Calu3 (cell line): ENCODE measurements around the gene SERTM1. TPM values are rescaled to one million over a fixed set of nuclear protein-coding genes. Genes with fewer than 3 reads are reported as not detected.

ENCODE experiments used
- BruUV-seq: library from RNA; stranded (reverse); fragments of 400-500 nt; replicated peaks from 2 replicates; lab custom pipeline; 2021; lab: Mats Ljungman, UMichigan
- CTCF ChIA-PET: fragments of 300-600 bp; sonication (Branson Sonifier 250); formaldehyde crosslinking; loops from one replicate; lab custom pipeline; 2022; ENCODE audit warnings: antibody characterized with exemption; lab: Charles Lee
- DNase-seq: peaks from one replicate; pipeline ENCODE4 v3.0.0; 2022
- H3K27ac Mint-ChIP-seq: one replicate; pipeline ENCODE4 v1.8.0; 2022; ENCODE audit warnings: mixed read lengths; ENCODE audit not compliant: unreplicated experiment
- H3K27me3 Mint-ChIP-seq: one replicate; pipeline ENCODE4 v1.8.0; 2022; ENCODE audit warnings: mixed read lengths; ENCODE audit not compliant: unreplicated experiment
- H3K36me3 Mint-ChIP-seq: one replicate; pipeline ENCODE4 v1.8.0; 2022; ENCODE audit warnings: mild to moderate bottlenecking, moderate library complexity, mixed read lengths; ENCODE audit not compliant: insufficient read depth, unreplicated experiment
- H3K4me1 Mint-ChIP-seq: one replicate; pipeline ENCODE4 v1.8.0; 2022; ENCODE audit warnings: mild to moderate bottlenecking, low read depth, mixed read lengths; ENCODE audit not compliant: unreplicated experiment
- H3K4me3 Mint-ChIP-seq: one replicate; pipeline ENCODE4 v1.8.0; 2022; ENCODE audit warnings: mild to moderate bottlenecking, low read depth, moderate library complexity, mixed read lengths; ENCODE audit not compliant: unreplicated experiment
- H3K9me3 Mint-ChIP-seq: one replicate; pipeline ENCODE4 v1.8.0; 2022; ENCODE audit warnings: low read depth, mixed read lengths; ENCODE audit not compliant: unreplicated experiment
- intact Hi-C: fragments of 100-400 bp; cut with micrococcal nuclease; formaldehyde crosslinking; loops from one replicate; pipeline ENCODE4 v1.10.0; 2022; ENCODE audit not compliant: unreplicated experiment
- total RNA-seq: library from RNA; stranded (reverse); gene quantifications from 2 replicates; pipeline ENCODE4 v1.2.3, GENCODE V29; 2022
- TF ChIP-seq, protein P1 (sequence below): fragments of 200-600 bp; IDR thresholded peaks from one replicate; pipeline ENCODE4 v1.8.0; 2022; ENCODE audit warnings: antibody characterized with exemption; ENCODE audit not compliant: unreplicated experiment

SERTM1 gene
- total RNA-seq, 1 experiment from 2014 or later = not detected

GRCh38 chr13:36715841-36716240, 42.0 kb downstream of the SERTM1 start:
- no peak for DNase-seq

DNA sequence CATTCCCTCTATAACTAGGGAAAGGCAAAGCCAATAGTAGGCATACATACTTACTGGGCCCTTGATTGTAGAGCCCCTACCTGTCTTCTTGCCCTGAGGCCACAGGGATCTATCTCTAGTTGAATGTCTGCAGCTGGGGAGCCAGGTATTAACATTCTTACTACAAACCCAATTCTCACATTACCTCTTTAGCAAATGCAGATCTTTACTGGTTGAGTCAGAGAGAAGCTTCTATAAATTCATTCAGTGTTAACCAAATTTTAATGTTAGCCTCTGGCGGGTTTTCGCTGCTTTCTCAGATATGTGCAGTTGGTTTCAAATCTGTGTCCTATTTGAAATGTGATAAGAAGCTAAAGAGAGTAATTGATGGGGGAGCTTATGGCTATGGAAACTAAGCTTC, 43.2 kb downstream of the SERTM1 start:
- TF ChIP-seq, protein P1, sequence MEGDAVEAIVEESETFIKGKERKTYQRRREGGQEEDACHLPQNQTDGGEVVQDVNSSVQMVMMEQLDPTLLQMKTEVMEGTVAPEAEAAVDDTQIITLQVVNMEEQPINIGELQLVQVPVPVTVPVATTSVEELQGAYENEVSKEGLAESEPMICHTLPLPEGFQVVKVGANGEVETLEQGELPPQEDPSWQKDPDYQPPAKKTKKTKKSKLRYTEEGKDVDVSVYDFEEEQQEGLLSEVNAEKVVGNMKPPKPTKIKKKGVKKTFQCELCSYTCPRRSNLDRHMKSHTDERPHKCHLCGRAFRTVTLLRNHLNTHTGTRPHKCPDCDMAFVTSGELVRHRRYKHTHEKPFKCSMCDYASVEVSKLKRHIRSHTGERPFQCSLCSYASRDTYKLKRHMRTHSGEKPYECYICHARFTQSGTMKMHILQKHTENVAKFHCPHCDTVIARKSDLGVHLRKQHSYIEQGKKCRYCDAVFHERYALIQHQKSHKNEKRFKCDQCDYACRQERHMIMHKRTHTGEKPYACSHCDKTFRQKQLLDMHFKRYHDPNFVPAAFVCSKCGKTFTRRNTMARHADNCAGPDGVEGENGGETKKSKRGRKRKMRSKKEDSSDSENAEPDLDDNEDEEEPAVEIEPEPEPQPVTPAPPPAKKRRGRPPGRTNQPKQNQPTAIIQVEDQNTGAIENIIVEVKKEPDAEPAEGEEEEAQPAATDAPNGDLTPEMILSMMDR = no peak
- intact Hi-C loops = no loop called here
- no peak overlapping the region for H3K27ac Mint-ChIP-seq
- BruUV-seq = no TSS peak
- peaks cover 31% of the 10 kb centered on the region for H3K27me3 Mint-ChIP-seq
- no peaks in the 10 kb centered on the region for H3K4me1 Mint-ChIP-seq
- CTCF ChIA-PET = interaction anchor here (0.5 kb wide), 1 partner anchor 141 kb away, joined by 5 read pairs; no protein-coding TSS in a partner anchor
- H3K36me3 Mint-ChIP-seq = no peaks in the 10 kb centered on the region
- peaks cover 2% of the 10 kb centered on the region for H3K9me3 Mint-ChIP-seq
- no peak overlapping the region for H3K4me3 Mint-ChIP-seq
- DNase-seq = no peak

More at GRCh38 chr13:36715841-36716240, 42.0 kb downstream of the SERTM1 start:
- Mint-ChIP-seq H3K36me3 (no peaks in the 10 kb centered on the region), H3K4me3 (no peak overlapping the region), H3K27me3 (peaks cover 41% of the 10 kb centered on the region), H3K27ac (no peak overlapping the region), H3K4me1 (no peaks in the 10 kb centered on the region), H3K9me3 (peaks cover 7% of the 10 kb centered on the region)
- BruUV-seq = no TSS peak
- TF ChIP-seq, protein P1 = no peak
- intact Hi-C loops = no loop called here
- CTCF ChIA-PET = no interaction called here

DNA sequence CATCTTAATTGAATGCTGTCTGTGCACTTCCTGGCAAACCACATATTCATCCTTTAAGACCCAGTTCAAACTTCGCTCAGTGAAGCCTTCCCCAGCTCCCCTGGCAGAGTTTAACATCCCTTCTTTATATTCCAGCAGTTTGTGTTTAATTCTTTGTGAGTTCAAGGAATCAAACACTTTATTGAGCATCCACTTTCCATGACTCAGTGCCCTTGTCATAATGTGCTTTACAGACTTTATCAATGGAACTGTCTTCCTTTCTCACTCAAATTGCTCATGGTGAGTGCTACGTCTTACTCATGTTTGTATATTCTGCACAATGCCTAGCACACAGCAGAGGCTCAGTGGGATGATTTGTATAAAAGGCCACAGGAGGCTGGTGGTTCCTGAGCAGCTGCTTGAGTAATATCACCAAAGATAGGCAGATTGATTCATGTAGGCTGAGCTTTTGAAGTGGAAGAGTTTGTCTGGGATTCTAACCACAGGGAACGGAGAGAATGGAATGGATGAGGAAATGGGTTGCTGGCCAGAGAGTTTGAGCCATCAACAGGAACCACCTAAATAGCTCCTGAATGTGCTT, 44.2 kb downstream of the SERTM1 start:
- no TSS peak for BruUV-seq
- Mint-ChIP-seq H3K27me3 (peaks cover 24% of the 10 kb centered on the region), H3K4me1 (no peaks in the 10 kb centered on the region), H3K36me3 (no peaks in the 10 kb centered on the region), H3K27ac (no peak overlapping the region), H3K9me3 (no peaks in the 10 kb centered on the region), H3K4me3 (no peak overlapping the region)
- CTCF ChIA-PET = no interaction called here
- no peak for DNase-seq
- intact Hi-C loops = no loop called here
- TF ChIP-seq, protein P1 = no peak

GRCh38 chr13:36718686-36719085, 44.9 kb downstream of the SERTM1 start:
- no peaks in the 10 kb centered on the region for H3K36me3 Mint-ChIP-seq
- no peak overlapping the region for H3K4me3 Mint-ChIP-seq
- intact Hi-C loops = no loop called here
- CTCF ChIA-PET = interaction anchor here (0.7 kb wide), 1 partner anchor 18 kb away, joined by 3 read pairs; no protein-coding TSS in a partner anchor
- H3K9me3 Mint-ChIP-seq = no peaks in the 10 kb centered on the region
- no TSS peak for BruUV-seq
- TF ChIP-seq, protein P1 = no peak
- no peak overlapping the region for H3K27ac Mint-ChIP-seq
- DNase-seq = no peak
- no peaks in the 10 kb centered on the region for H3K4me1 Mint-ChIP-seq
- peaks cover 24% of the 10 kb centered on the region for H3K27me3 Mint-ChIP-seq
